HepG2 (cell line): ENCODE results near the gene PLIN3. TPM values are rescaled to one million over a fixed set of nuclear protein-coding genes. Genes with fewer than 3 reads are reported as not detected.

Experiments
- HNRNPUL1 ChIP-seq: fragments of 200-400 bp; formaldehyde crosslinking; IDR thresholded peaks from 2 replicates; pipeline ENCODE4 v1.6.1; 2017; ENCODE audit warnings: low read depth, mild to moderate bottlenecking, low read length, moderate library complexity
- MYPOP ChIP-seq: sonication (generic); formaldehyde crosslinking; IDR thresholded peaks from 2 replicates; pipeline ENCODE4 v1.8.1; 2023; ENCODE audit warnings: mild to moderate bottlenecking, moderate library complexity, missing genetic modification reagents
- NFAT5 ChIP-seq: sonication (generic); formaldehyde crosslinking; IDR thresholded peaks from 2 replicates; pipeline ENCODE4 v1.4.0; 2020; ENCODE audit warnings: missing genetic modification reagents
- PHB2 ChIP-seq: fragments of 450-650 bp; IDR thresholded peaks from 2 replicates; pipeline ENCODE4 v1.6.1; 2018; ENCODE audit not compliant: partially characterized antibody
- PPARG ChIP-seq: conservative IDR thresholded peaks from 2 replicates; pipeline ENCODE4 v1.6.1; 2016; ENCODE audit warnings: missing biosample characterization, missing genetic modification reagents
- RERE ChIP-seq: IDR thresholded peaks from 2 replicates; pipeline ENCODE4 v1.6.1; 2016; ENCODE audit warnings: low read depth, missing genetic modification reagents, missing compliant biosample characterization
- SMARCE1 ChIP-seq: fragments of 450-650 bp; IDR thresholded peaks from 2 replicates; pipeline ENCODE4 v1.6.1; 2017; ENCODE audit warnings: borderline replicate concordance
- TERF1 ChIP-seq: sonication (generic); formaldehyde crosslinking; IDR thresholded peaks from 2 replicates; pipeline ENCODE4 v1.8.0; 2022; ENCODE audit warnings: mild to moderate bottlenecking, missing genetic modification reagents, moderate library complexity
- ZNF354B ChIP-seq: sonication (generic); formaldehyde crosslinking; IDR thresholded peaks from 2 replicates; pipeline ENCODE4 v1.8.0; 2022; ENCODE audit warnings: mild to moderate bottlenecking, missing genetic modification reagents
- ZNF362 ChIP-seq: sonication (generic); formaldehyde crosslinking; IDR thresholded peaks from 2 replicates; pipeline ENCODE4 v1.4.0; 2020; ENCODE audit warnings: missing genetic modification reagents, mild to moderate bottlenecking, borderline replicate concordance
- polyA plus RNA-seq, 8 experiments: library from polyadenylated mRNA; depleted of rRNA in 3 of 8; stranded (reverse) in 7 of 8; unstranded in 1 of 8; fragments of >200 nt; fragmentation: Illumina TruSeq in 4 of 8; extraction: Trizol in 4 of 8; gene quantifications; 2 replicates each; pipeline versions ENCODE4 v1.2.1 to v1.2.3, GENCODE V29; 2011 to 2016; ENCODE audit warnings: low read depth in 4 of 8, missing spikeins in 1 of 8, mixed read lengths in 1 of 8; ENCODE audit not compliant: insufficient read depth in 1 of 8
- total RNA-seq, 5 experiments: library from RNA; depleted of rRNA; stranded (reverse); fragments of >200 nt; fragmentation: Illumina TruSeq; extraction: Trizol; gene quantifications; 2 replicates each; pipeline ENCODE4 v1.2.3, GENCODE V29; 2016; ENCODE audit warnings: low read depth in 1 of 5

PLIN3 gene
- total and polyA plus RNA-seq, 2 of the 13 experiments (the other 11 are each of a cell fraction or from before 2014, with no cell fraction given) = 49.3 to 57.9 TPM

GRCh38 chr19:4815426-4816201, 51.9 kb downstream of the PLIN3 start (continued):
- TF ChIP-seq NFAT5 (no peak), HNRNPUL1 (no peak), ZNF362 (CRISPR knock-in tag) (no peak), SMARCE1 (no peak), MYPOP (CRISPR knock-in tag) (no peak), ZNF354B (CRISPR knock-in tag) (no peak), RERE (CRISPR knock-in tag) (peak; percentile 21; the same call in 1 of the 2 replicates), PHB2 (no peak), TERF1 (no peak), PPARG (no peak)
